Measurements from ENCODE around the gene TMCO4.
"Not testable (repeated sequence)": the region's sequence is repeated elsewhere in the genome, so short reads cannot be mapped to it uniquely, and the experiment has no call there.

Gene TMCO4

DNA sequence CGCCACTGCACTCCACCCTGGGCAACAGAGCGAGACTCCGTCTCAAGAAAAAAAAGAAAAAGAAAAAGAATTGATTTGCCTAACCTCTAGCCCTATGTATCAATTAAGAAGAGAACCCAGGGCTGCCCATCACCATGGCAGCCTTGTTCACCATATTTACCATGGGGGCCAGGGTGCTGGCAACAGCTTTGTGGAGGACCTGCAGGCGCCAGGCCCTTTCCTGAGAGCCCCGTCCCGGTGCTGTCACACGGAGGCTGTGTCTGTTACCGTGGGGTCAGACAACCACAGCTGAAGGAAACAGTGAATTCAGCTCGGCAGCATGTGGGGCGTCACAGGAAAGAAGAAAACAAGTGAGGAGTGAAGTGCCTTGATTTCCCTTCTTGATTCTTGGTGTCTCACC, 162.1 kb downstream of the TMCO4 start:
- no peak overlapping the region for H3K4me3 ChIP-seq (ENCODE audit: low read depth, low read length)
- no peak for DNase-seq (ENCODE audit: low read depth)
- TF ChIP-seq, protein P1, sequence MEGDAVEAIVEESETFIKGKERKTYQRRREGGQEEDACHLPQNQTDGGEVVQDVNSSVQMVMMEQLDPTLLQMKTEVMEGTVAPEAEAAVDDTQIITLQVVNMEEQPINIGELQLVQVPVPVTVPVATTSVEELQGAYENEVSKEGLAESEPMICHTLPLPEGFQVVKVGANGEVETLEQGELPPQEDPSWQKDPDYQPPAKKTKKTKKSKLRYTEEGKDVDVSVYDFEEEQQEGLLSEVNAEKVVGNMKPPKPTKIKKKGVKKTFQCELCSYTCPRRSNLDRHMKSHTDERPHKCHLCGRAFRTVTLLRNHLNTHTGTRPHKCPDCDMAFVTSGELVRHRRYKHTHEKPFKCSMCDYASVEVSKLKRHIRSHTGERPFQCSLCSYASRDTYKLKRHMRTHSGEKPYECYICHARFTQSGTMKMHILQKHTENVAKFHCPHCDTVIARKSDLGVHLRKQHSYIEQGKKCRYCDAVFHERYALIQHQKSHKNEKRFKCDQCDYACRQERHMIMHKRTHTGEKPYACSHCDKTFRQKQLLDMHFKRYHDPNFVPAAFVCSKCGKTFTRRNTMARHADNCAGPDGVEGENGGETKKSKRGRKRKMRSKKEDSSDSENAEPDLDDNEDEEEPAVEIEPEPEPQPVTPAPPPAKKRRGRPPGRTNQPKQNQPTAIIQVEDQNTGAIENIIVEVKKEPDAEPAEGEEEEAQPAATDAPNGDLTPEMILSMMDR (IDR thresholded peaks at IDR 0.05; ENCODE audit: insufficient read depth, low read depth, low read length, missing control alignments), result no peak

DNA sequence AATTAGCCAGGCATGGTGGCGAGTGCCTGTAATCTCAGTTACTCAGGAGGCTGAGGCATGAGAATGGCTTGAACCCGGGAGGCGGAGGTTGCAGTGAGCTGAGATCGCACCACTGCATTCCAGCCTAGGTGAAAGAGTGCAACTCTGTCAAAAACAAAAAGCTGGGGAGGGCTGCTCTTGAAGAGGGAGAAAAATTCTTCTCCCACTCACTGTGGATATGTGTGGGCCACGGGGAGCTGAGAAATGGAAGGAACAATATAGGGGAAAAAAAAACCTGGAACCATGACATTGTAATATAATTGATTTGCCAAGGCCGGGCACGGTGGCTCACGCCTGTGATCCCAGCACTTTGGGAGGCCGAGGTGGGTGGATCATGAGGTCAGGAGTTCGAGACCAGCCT, 163.0 kb downstream of the TMCO4 start:
- H3K4me3 ChIP-seq (ENCODE audit: low read depth, low read length), result not testable (repeated sequence)

DNA sequence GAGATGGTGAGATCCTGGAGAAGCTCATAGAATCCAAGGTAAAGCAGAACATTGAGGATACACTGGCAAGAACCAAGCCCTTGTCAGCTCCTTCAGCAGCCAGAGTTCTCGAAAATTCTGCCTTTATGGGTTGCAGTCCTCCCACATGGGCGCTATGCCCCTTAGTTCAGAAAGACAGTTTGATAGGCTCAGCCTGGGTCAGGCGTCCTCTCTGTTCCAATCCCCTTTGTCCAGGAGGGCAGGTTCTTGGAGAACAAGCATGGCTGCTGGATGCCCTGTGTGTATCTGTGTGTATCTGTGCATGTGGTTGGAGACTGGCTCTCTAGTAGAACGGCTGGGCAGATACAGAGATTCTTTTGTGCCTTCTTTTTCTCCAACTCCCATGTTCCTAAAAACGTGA, 163.7 kb downstream of the TMCO4 start:
- TF ChIP-seq, protein P1 (IDR thresholded peaks at IDR 0.05; ENCODE audit: insufficient read depth, low read depth, low read length, missing control alignments), result no peak
- DNase-seq (ENCODE audit: low read depth), result no peak
- no peak overlapping the region for H3K4me3 ChIP-seq (ENCODE audit: low read depth, low read length)

More for the DNA sequence above, 163.0 kb downstream of the TMCO4 start:
- DNase-seq (ENCODE audit: low read depth), result not testable (repeated sequence)

DNA sequence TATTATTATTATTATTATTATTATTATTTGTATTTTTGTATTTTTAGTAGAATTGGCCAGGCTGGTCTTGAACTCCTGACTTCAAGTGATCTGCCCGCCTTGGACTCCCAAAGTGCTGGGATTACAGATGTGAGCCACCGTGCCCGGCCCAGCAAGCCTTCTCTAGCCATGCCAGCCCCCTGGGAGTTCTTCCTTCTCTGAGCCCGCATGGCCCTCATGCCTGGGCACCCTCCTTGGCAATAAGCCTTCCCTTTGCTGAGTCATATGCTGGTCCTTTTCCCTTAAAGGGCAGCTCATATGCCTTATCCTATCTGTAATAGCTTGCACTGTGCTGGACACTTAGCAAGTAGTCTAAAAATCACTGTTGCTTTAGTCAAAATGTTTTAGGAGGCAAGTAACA, 164.1 kb downstream of the TMCO4 start:
- no peak for DNase-seq (ENCODE audit: low read depth)
- H3K4me3 ChIP-seq (ENCODE audit: low read depth, low read length), result no peak overlapping the region
- TF ChIP-seq, protein P1 (IDR thresholded peaks at IDR 0.05; ENCODE audit: insufficient read depth, low read depth, low read length, missing control alignments), result no peak

DNA sequence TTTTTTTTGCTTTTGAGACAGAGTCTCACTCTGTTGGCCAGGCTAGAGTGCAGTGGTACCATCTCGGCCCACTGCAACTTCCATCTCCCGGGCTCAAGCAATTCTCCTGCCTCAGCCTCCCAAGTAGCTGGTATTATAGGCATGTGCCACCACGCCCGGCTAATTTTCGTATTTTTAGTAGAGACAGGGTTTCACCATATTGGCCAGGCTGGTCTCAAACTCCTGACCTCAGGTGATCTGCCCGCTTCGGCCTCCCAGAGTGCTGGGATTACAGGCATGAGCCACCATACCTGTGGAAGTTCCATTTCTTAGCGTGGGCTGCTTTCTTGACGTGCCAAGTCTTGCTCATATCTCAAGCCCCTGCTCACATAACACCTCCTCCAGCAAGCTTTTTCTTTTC, 164.7 kb downstream of the TMCO4 start:
- not testable (repeated sequence) for H3K4me3 ChIP-seq (ENCODE audit: low read depth, low read length)

DNA sequence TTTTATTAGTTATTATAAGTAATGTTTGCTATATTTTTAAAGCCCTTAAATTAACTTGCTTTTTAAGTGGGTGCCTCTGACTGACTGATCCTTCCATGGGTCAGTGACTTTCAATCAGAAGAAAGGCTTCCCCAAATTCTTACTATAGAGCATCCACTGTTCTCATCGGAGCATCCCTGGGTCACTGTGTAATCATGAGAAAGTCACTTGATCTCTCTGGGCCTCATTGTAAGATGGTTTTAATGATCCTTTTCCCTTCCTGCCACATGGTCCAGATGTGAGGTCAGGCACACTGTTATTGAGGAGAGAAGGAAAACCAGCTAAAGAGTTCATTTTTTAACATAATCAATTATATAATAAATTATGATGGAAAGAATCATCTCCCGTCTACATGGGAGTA, 166.6 kb downstream of the TMCO4 start:
- DNase-seq (ENCODE audit: low read depth), result no peak
- no peak overlapping the region for H3K4me3 ChIP-seq (ENCODE audit: low read depth, low read length)
- TF ChIP-seq, protein P1 (IDR thresholded peaks at IDR 0.05; ENCODE audit: insufficient read depth, low read depth, low read length, missing control alignments), result no peak

More for the DNA sequence above, 164.7 kb downstream of the TMCO4 start:
- DNase-seq (ENCODE audit: low read depth), result not testable (repeated sequence)

All from GM12865 (cell line).